ENCODE measurements around the gene FARS2.

FARS2 gene

GRCh38 chr6:5486214-5486613, 224.9 kb downstream of the FARS2 start:
- no peak for DNase-seq (ENCODE audit: low read depth)
- TF ChIP-seq POLR2A (IDR thresholded peaks at IDR 0.05; ENCODE audit: extremely low read depth, insufficient read length) (no peak), MAX (IDR thresholded peaks at IDR 0.05; ENCODE audit: low read depth, low read length) (no peak), MYC (IDR thresholded peaks at IDR 0.05; ENCODE audit: low read depth, low read length) (no peak), CTCF (IDR thresholded peaks at IDR 0.05; ENCODE audit: low read depth, low read length) (no peak)
- no peak overlapping the region for H3K4me3 ChIP-seq (ENCODE audit: low read depth, low read length)

GRCh38 chr6:5490501-5491069, 229.3 kb downstream of the FARS2 start:
- no peak overlapping the region for H3K4me3 ChIP-seq (ENCODE audit: low read depth, low read length)
- DNase-seq (ENCODE audit: low read depth), result no peak
- TF ChIP-seq POLR2A (IDR thresholded peaks at IDR 0.05; ENCODE audit: extremely low read depth, insufficient read length), result no peak
- no peak for TF ChIP-seq MYC (IDR thresholded peaks at IDR 0.05; ENCODE audit: low read depth, low read length)
- TF ChIP-seq CTCF (IDR thresholded peaks at IDR 0.05; ENCODE audit: low read depth, low read length), result no peak
- no peak for TF ChIP-seq MAX (IDR thresholded peaks at IDR 0.05; ENCODE audit: low read depth, low read length)

- no peak for TF ChIP-seq CTCF (IDR thresholded peaks at IDR 0.05; ENCODE audit: low read depth, low read length)
- TF ChIP-seq MYC (IDR thresholded peaks at IDR 0.05; ENCODE audit: low read depth, low read length), result no peak
- no peak for TF ChIP-seq MAX (IDR thresholded peaks at IDR 0.05; ENCODE audit: low read depth, low read length)
- TF ChIP-seq POLR2A (IDR thresholded peaks at IDR 0.05; ENCODE audit: extremely low read depth, insufficient read length), result no peak
- no peak overlapping the region for H3K4me3 ChIP-seq (ENCODE audit: low read depth, low read length)
- no peak for DNase-seq (ENCODE audit: low read depth)
These were observed 231.0 kb downstream of the FARS2 start for GRCh38 chr6:5492356-5492755.

- no peak for DNase-seq (ENCODE audit: low read depth)
- H3K4me3 ChIP-seq (ENCODE audit: low read depth, low read length), result no peak overlapping the region
- TF ChIP-seq CTCF (IDR thresholded peaks at IDR 0.05; ENCODE audit: low read depth, low read length) (no peak), MYC (IDR thresholded peaks at IDR 0.05; ENCODE audit: low read depth, low read length) (no peak), POLR2A (IDR thresholded peaks at IDR 0.05; ENCODE audit: extremely low read depth, insufficient read length) (no peak), MAX (IDR thresholded peaks at IDR 0.05; ENCODE audit: low read depth, low read length) (no peak)
These were observed 232.5 kb downstream of the FARS2 start for GRCh38 chr6:5493806-5494205.

- TF ChIP-seq POLR2A (IDR thresholded peaks at IDR 0.05; ENCODE audit: extremely low read depth, insufficient read length) (no peak), CTCF (IDR thresholded peaks at IDR 0.05; ENCODE audit: low read depth, low read length) (no peak), MAX (IDR thresholded peaks at IDR 0.05; ENCODE audit: low read depth, low read length) (no peak)
- DNase-seq (ENCODE audit: low read depth), result no peak
- H3K4me3 ChIP-seq (ENCODE audit: low read depth, low read length), result no peak overlapping the region
These were observed 236.7 kb downstream of the FARS2 start for GRCh38 chr6:5497896-5498578.

Data from NB4 (cell line).